KMS-11 (cell line): ENCODE data around the gene DLD.

Experiments
- H2AFZ ChIP-seq: fragments of 200-600 bp; sonication (generic); 2 replicates; pipeline ENCODE4 v1.6.1; 2016; ENCODE audit warnings: antibody characterized with exemption, mixed run types, low read depth
- H3K27ac ChIP-seq: fragments of 200-600 bp; sonication (generic); 2 replicates; pipeline ENCODE4 v1.6.1; 2016; ENCODE audit warnings: mild to moderate bottlenecking, mixed run types
- H3K27me3 ChIP-seq: fragments of 200-600 bp; sonication (generic); 2 replicates; pipeline ENCODE4 v1.6.1; 2017; ENCODE audit warnings: mild to moderate bottlenecking, low read depth, mixed run types, moderate library complexity; ENCODE audit not compliant: insufficient read depth
- H3K36me3 ChIP-seq: fragments of 200-600 bp; sonication (generic); 2 replicates; pipeline ENCODE4 v1.6.1; 2017; ENCODE audit warnings: mild to moderate bottlenecking, mixed run types; ENCODE audit not compliant: insufficient read depth
- H3K4me1 ChIP-seq: fragments of 200-600 bp; sonication (generic); 2 replicates; pipeline ENCODE4 v1.6.1; 2016; ENCODE audit warnings: mild to moderate bottlenecking, low read depth, mixed run types; ENCODE audit not compliant: poor library complexity, severe bottlenecking
- H3K4me2 ChIP-seq: fragments of 200-600 bp; sonication (generic); 2 replicates; pipeline ENCODE4 v1.7.0; 2016; ENCODE audit warnings: mild to moderate bottlenecking, mixed run types
- H3K4me3 ChIP-seq: fragments of 200-600 bp; sonication (generic); IDR thresholded peaks from 2 replicates; pipeline ENCODE4 v1.6.1; 2017; ENCODE audit warnings: low read depth, low read length, mixed read lengths; ENCODE audit not compliant: insufficient read depth
- H3K79me2 ChIP-seq: fragments of 200-600 bp; sonication (generic); 2 replicates; pipeline ENCODE4 v1.6.1; 2016; ENCODE audit warnings: low read depth, mixed run types; ENCODE audit not compliant: insufficient read depth
- H3K9ac ChIP-seq: fragments of 200-600 bp; sonication (generic); 2 replicates; pipeline ENCODE4 v1.6.1; 2016; ENCODE audit warnings: mild to moderate bottlenecking, mixed run types
- H4K20me1 ChIP-seq: fragments of 200-600 bp; sonication (generic); 2 replicates; pipeline ENCODE4 v1.6.1; 2016; ENCODE audit warnings: mild to moderate bottlenecking, mixed run types; ENCODE audit not compliant: insufficient read depth
- TF ChIP-seq, protein P1 (sequence below): fragments of 200-600 bp; sonication (generic); conservative IDR thresholded peaks from 2 replicates; pipeline ENCODE4 v1.6.1; 2017; ENCODE audit warnings: low read depth, mild to moderate bottlenecking, antibody characterized with exemption, low read length, moderate library complexity, mixed read lengths

Gene DLD

DNA sequence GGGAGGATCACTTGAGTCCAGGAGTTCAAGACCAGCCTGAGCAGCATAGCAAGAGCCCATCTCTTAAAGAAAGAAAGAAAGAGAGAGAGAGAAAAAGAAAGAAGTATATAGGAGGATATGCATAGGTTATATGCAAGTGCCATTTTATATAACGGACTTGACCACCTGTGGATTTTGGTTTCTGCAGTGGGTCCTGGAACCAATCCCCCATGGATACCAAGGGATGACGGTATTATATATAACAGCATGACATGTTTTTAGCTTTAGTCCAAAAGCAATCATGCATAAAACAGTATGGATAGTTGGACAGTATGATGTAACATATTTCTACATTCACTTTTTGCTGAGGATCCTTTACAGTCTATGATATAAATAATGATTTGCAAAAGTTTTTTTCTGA, 45.3 kb downstream of the DLD start:
- Histone ChIP-seq H3K4me1 (no peaks in the 10 kb centered on the region), H3K27me3 (no peaks in the 10 kb centered on the region), H3K9ac (no peak overlapping the region), H2AFZ (no peak overlapping the region), H3K36me3 (no peaks in the 10 kb centered on the region), H3K79me2 (no peaks in the 10 kb centered on the region), H3K27ac (no peak overlapping the region), H3K4me3 (no peak overlapping the region), H3K4me2 (no peak overlapping the region), H4K20me1 (no peaks in the 10 kb centered on the region)
- TF ChIP-seq, protein P1, sequence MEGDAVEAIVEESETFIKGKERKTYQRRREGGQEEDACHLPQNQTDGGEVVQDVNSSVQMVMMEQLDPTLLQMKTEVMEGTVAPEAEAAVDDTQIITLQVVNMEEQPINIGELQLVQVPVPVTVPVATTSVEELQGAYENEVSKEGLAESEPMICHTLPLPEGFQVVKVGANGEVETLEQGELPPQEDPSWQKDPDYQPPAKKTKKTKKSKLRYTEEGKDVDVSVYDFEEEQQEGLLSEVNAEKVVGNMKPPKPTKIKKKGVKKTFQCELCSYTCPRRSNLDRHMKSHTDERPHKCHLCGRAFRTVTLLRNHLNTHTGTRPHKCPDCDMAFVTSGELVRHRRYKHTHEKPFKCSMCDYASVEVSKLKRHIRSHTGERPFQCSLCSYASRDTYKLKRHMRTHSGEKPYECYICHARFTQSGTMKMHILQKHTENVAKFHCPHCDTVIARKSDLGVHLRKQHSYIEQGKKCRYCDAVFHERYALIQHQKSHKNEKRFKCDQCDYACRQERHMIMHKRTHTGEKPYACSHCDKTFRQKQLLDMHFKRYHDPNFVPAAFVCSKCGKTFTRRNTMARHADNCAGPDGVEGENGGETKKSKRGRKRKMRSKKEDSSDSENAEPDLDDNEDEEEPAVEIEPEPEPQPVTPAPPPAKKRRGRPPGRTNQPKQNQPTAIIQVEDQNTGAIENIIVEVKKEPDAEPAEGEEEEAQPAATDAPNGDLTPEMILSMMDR: no peak

GRCh38 chr7:107937531-107937930, 46.5 kb downstream of the DLD start:
- Histone ChIP-seq H3K9ac (no peak overlapping the region), H3K4me3 (no peak overlapping the region), H3K79me2 (no peaks in the 10 kb centered on the region), H3K36me3 (no peaks in the 10 kb centered on the region), H2AFZ (no peak overlapping the region), H3K4me2 (no peak overlapping the region), H4K20me1 (no peaks in the 10 kb centered on the region), H3K27ac (no peak overlapping the region), H3K4me1 (no peaks in the 10 kb centered on the region), H3K27me3 (no peaks in the 10 kb centered on the region)
- TF ChIP-seq, protein P1: no peak

DNA sequence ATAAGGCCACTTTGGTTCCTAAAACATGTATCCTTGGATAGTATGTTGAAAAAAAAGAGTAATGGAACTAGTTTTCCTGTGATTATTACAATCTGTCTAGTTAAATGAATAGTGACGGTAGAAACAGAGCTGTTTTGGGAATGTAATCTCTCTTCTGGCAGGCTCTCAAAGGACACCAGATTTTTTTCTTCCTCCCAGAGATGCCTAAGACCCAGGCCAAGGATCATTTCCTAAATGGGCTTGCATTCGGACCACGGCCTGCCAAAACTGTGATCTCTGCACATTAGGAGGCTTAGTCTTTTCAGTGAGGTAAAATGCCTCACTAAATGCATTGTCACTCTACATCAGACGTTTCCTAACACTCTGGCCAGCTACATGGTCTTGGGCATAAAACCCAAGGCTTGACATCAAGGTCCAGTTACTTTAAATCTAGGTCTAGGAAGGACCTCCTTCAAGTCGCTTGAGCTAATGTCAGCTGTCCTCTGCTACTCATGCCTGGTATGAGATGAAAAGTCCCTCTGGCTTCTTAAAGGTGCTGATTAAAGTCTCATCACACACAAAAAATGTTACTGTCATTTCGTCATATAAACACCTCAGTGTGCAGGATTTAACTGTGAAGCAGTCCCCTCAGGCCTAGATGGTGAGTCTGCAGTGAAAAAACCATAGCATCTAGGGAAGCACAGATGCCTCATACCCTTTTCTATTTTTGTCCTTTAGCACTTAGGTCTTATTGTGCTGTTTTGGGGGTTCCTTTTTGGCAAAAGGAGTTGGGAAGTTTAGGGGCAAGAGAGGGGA, 47.7 kb downstream of the DLD start:
- Histone ChIP-seq H3K4me1 (no peaks in the 10 kb centered on the region), H3K79me2 (no peaks in the 10 kb centered on the region), H2AFZ (no peak overlapping the region), H3K9ac (no peak overlapping the region), H3K36me3 (no peaks in the 10 kb centered on the region), H3K4me2 (no peak overlapping the region), H3K4me3 (no peak overlapping the region), H3K27ac (no peak overlapping the region), H3K27me3 (no peaks in the 10 kb centered on the region), H4K20me1 (no peaks in the 10 kb centered on the region)
- TF ChIP-seq, protein P1: no peak

- Histone ChIP-seq H3K4me3 (no peak overlapping the region), H3K9ac (no peak overlapping the region), H4K20me1 (no peaks in the 10 kb centered on the region), H2AFZ (no peak overlapping the region), H3K36me3 (no peaks in the 10 kb centered on the region), H3K27ac (no peak overlapping the region), H3K79me2 (no peaks in the 10 kb centered on the region), H3K4me1 (no peaks in the 10 kb centered on the region), H3K27me3 (no peaks in the 10 kb centered on the region), H3K4me2 (no peak overlapping the region)
- TF ChIP-seq, protein P1: no peak
These were observed 48.8 kb downstream of the DLD start for GRCh38 chr7:107939573-107940489.
